Erythroblast (primary cell): ENCODE measurements around the gene HOXC6.
"Not testable (repeated sequence)": the region's sequence is repeated elsewhere in the genome, so short reads cannot be mapped to it uniquely, and the experiment has no call there.

ENCODE experiments used
- DNase-seq, 2 experiments: peaks; one replicate each; lab custom pipeline; 2025; lab: John Stamatoyannopoulos, UW
- GATA1 ChIP-seq: IDR thresholded peaks from 2 replicates; pipeline ENCODE4 v1.6.1; 2011; ENCODE audit warnings: low read depth, mild to moderate bottlenecking, control low read depth, low read length, moderate library complexity
- POLR2A ChIP-seq: IDR thresholded peaks from 2 replicates; pipeline ENCODE4 v1.6.1; 2011; ENCODE audit warnings: mild to moderate bottlenecking, low read length

Gene HOXC6

DNA sequence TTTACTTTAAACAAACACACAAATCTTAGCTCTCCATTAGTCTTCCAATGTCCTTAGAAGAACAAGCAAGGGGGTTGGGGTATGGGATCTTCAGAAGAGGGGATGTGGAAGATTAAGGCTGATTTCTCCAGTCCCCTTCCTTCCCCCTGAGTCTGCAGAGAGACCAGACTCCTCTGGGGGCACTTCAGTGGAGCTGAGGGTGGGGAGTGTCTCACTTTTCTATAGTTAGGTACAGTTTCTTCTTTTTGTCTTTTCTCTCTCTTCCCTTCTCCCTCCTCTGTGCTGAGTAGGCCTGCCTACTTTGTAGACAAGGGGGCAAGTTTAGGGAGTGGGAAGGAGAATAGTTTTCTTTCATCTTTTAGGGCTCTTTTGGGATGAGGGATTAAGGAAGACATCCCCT, 27.9 kb downstream of the HOXC6 start:
- no peak for TF ChIP-seq GATA1
- TF ChIP-seq POLR2A, result no peak

DNA sequence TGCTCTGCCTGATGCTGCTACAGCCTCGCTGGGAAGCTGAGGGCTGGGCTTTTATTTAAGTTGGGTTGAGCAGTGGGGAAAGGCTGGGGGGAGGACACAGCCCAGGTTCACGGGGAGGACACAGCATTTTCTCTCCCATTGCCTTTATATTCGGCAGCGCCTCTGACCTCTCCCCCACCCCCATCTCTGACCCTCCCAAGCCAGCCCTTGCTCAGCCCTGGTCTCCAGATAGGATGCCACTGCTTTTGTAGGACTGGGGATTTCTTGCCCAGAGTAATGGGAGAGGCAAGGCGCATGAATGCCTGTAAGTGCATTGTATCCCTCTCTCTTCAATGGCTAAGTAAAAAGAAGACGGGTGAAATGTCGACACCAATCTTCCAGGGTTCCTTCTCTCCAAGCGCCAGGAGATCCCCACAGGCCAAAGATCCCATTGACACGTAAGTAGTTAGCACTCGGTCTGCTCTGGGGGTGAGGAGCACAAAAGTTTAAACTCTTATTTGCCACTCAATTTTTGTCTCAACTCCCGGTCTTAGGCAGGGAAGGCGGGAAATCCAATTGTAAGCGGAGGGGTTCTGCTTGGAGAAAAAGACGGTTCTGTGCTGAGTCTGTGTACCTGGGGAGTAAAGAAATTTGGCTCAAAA, 30.0 kb downstream of the HOXC6 start:
- DNase-seq, result no peak
- TF ChIP-seq GATA1, result no peak
- TF ChIP-seq POLR2A, result no peak

More for the DNA sequence above, 27.9 kb downstream of the HOXC6 start:
- no peak for DNase-seq

DNA sequence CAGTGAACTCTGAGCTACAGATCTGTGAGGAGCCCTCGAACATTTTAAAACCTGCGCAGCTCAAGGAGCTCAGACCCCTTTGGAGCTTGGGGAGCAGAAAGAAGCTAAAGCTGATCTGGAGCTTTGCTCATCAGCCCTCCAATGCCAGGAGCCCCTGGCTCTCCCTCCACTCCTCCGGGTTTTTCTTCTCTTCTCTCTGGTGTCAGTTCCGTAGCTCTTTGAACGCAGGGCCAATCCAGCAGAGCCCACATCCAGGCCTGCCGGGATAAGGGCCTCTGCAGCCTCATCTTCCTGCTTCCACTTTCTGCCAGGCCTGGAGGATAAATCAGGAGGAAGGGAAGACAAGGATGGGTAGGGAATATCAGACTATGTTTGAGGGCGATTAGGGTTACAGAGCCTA, 31.4 kb downstream of the HOXC6 start:
- TF ChIP-seq GATA1, result no peak
- TF ChIP-seq POLR2A, result no peak
- DNase-seq, result no peak

DNA sequence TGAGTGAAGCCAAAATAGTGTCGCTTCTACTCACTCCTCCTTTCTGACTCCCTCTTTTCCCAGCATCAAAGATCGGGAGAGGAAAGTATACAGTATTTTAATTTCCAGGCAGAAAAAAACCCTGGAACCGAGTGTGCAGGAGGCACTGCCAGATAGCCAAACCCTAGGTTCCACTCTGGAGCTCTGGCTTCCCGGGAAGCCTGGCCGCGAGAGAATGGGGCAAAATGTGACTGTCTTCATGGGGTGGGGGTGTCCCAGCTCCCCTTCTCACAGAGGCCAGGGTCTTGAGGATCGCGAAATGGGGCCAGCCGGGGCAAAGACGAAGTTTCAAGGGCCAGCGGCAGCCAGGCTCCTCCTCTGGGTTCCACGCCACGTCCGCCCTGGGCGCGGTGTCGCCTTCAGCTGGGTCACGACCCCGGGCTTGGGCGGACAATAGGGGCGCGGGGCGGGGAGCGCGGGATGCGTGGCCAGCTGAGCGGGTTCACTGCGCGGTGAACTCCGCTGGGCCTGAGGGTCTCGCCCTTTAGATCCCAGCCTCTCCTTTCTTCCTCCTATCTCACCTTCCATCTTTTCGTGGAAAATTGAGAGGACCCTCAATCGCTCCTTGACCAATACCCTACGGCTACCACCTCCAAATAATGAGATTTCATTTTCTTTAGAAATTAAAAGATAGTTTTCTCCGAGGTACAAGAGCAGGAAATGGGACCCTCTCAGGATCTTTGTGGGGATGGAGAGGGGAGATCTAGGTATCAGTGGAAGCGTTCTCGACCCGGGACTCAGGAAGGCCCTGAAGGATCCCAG, 32.1 kb downstream of the HOXC6 start:
- TF ChIP-seq POLR2A (no peak), GATA1 (no peak)
- DNase-seq, result no peak

GRCh38 chr12:54060975-54061778, 32.9 kb downstream of the HOXC6 start:
- TF ChIP-seq GATA1 (no peak), POLR2A (no peak)
- DNase-seq, result no peak

GRCh38 chr12:54065677-54066076, 37.4 kb downstream of the HOXC6 start:
- no peak for DNase-seq

DNA sequence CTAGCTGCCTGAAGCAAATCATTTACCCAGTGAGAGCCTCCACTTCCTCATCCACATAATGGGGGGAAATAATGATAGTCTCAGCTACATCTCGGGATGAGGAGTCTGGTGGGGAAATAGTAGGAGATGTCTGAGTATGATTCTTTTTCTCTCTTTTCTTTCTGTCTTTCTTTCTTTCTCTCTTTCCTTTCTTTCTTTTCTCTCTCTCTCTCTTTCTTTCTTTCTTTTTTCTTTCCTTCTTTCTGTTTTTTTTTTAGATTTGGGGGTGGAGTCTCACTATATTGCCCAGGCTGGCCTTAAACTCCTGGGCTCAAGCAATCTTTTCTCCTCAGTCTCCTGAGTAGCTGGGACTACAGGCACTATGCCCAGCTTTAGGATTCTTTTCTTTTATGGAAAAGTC, 38.2 kb downstream of the HOXC6 start:
- TF ChIP-seq GATA1, result no peak
- TF ChIP-seq POLR2A, result no peak
- no peak for DNase-seq

More at GRCh38 chr12:54065677-54066076, 37.4 kb downstream of the HOXC6 start:
- TF ChIP-seq GATA1 (no peak), POLR2A (no peak)

DNA sequence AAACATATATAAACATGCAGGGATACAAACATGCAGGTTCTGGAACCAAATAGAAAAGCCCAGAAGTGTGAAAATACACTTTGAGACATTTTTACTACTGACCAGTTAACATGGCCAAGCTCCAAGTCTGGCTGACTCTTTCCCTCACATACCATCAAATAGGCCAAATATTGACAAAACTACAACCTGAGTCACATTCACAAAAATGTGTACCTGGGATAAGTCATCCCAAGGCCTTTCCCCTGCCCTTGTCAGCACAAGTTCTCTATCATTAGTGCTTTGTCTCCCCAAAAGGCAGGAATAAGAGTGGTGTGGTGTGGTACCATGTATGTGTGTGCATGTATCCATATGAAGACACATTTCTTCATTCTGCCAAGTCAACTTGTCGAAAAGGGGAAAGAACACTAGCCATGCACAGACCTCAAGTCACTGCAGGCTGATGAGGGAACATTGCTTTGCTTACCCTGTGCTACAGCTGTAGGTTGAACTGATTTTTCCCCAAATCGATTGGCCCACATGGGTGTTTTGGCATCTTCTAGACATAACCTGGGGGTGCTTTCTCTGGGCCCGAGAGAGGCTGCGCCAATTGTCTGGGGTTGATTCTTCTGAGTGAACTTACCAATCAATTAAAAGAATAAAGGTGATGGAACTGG, 40.3 kb downstream of the HOXC6 start:
- DNase-seq, result no peak

DNA sequence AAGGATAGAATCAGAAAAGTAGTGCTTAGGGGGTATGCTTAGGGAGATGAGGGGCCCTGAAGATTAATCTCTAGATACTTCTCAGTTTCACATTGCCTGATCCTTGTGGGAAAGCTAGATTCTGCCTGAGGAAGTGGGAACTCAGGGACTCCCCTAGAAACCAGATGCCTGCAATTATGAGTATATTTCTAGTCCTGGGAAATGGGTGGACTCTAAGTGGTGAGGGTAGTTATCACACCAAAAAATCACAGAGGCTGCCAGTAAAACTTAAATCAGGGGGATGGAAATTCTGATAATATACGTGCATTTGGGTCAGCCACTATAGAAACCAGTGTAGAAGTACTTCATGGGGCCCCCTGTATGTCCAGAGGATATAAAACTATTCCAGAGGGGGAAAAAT, 43.7 kb downstream of the HOXC6 start:
- no peak for DNase-seq
- TF ChIP-seq POLR2A, result no peak
- no peak for TF ChIP-seq GATA1

More for the DNA sequence above, 40.3 kb downstream of the HOXC6 start:
- no peak for TF ChIP-seq GATA1
- TF ChIP-seq POLR2A, result no peak

- TF ChIP-seq GATA1, result no peak
- no peak for TF ChIP-seq POLR2A
- no peak for DNase-seq
Measured at GRCh38 chr12:54074308-54074707, 46.1 kb downstream of the HOXC6 start.

DNA sequence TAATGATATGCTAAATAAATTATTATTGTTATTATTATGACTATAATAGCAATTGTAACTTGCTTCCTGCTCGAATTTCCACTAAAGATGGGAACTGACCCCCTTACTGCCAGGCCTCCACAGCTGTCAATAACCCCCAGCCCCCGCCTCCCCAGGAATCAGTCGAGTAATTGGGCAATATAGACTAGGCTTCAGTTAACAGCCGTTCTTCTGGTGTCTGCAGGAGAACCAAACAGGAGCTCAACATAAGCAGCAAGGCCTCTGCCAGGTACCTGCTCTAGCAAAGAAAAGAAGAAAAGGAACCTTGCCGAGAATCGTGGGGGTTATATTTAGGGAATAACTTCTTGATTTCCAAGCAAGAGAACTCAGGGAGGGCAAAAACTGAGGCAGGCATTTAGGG, 47.2 kb downstream of the HOXC6 start:
- TF ChIP-seq POLR2A (no peak), GATA1 (no peak)
- no peak for DNase-seq

- TF ChIP-seq POLR2A, result no peak
- no peak for TF ChIP-seq GATA1
- no peak for DNase-seq
Measured at GRCh38 chr12:54075974-54076373, 47.7 kb downstream of the HOXC6 start.

DNA sequence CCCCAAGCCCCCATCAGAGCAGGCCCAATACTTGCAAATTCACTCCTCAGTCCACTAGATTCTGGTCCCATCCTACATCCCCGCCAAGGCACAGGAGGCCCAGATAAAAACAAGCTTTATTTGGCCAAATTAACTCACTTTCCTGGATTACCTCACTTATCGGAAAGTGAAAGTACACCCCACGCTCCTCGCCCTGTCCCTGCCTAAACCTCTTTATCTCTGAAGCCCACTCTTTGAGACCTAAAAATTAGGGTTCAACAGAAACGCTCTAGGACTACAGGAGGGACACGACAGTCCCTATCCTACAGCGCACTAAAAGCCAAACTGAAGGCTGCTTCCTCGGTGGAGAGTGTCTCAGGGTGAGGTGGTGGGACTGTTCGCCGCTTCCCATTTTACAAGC, 49.6 kb downstream of the HOXC6 start:
- not testable (repeated sequence) for DNase-seq

- DNase-seq, result not testable (repeated sequence)
Measured at GRCh38 chr12:54079115-54079514, 50.9 kb downstream of the HOXC6 start.
